GM12891 (cell line): ENCODE measurements around the gene CCDC33.

Experiments used
- POLR2A ChIP-seq: IDR thresholded peaks from 2 replicates; pipeline ENCODE4 v1.6.1; 2011; ENCODE audit warnings: low read depth, low read length, control low read depth
- POLR2AphosphoS5 ChIP-seq: IDR thresholded peaks from 2 replicates; pipeline ENCODE4 v1.6.1; 2011; ENCODE audit warnings: low read depth, low read length, control low read depth

- TF ChIP-seq POLR2AphosphoS5: no peak
- TF ChIP-seq POLR2A: no peak
Measured at GRCh38 chr15:74295800-74296199, 59.7 kb downstream of the CCDC33 start.
